HepG2 (cell line): ENCODE data around the gene PLXNB2. TPM values are rescaled to one million over a fixed set of nuclear protein-coding genes. Genes with fewer than 3 reads are reported as not detected.

Experiments
- ATAC-seq: fragments of 200-7000 bp; cut with Tn5 transposase; 3 replicates; pipeline ENCODE4 v1.9.1; 2020; ENCODE audit warnings: mild to moderate bottlenecking, moderate library complexity
- BruUV-seq: library from RNA; stranded (reverse); fragments of 400-500 nt; replicated peaks from 2 replicates; lab custom pipeline; 2021; lab: Mats Ljungman, UMichigan
- CTCF ChIA-PET: fragments of 300-600 bp; formaldehyde crosslinking; extraction: SDS; loops from one replicate; lab custom pipeline; 2021; ENCODE audit warnings: low total read pairs, inconsistent platforms, low intra/inter-chr PET ratio; lab: Yijun Ruan, JAX
- POLR2A ChIA-PET: fragments of 350-600 bp; sonication (Branson Sonifier 250); formaldehyde crosslinking; loops from one replicate; lab custom pipeline; 2020; ENCODE audit warnings: antibody characterized with exemption, inconsistent platforms; lab: Yijun Ruan, JAX
- DNase-seq: peaks from one replicate; pipeline ENCODE4 v3.0.0-alpha.2; 2015; ENCODE audit warnings: low spot score
- FAIRE-seq: peaks from 3 replicates; lab custom pipeline; 2011; peaks lifted over from hg19 to GRCh38; lab: Jason Lieb, UNC
- H2AFZ ChIP-seq: one replicate; pipeline ENCODE4 v1.6.1; 2011; ENCODE audit warnings: low read length, inconsistent platforms
- H3K27ac ChIP-seq: fragments of 300-600 bp; 3 replicates; pipeline ENCODE4 v1.8.0; 2011; ENCODE audit warnings: mixed run types, mild to moderate bottlenecking, mixed read lengths, low read length, inconsistent platforms; ENCODE audit not compliant: insufficient read depth; ENCODE audit errors: extremely low read length
- H3K27me3 ChIP-seq, 2 experiments: fragments of 200-600 bp in 1 of 2; 2 replicates in 1 of 2; 3 replicates in 1 of 2; pipeline versions ENCODE4 v1.6.0 to v1.8.0; 2011; ENCODE audit warnings: low read length in 2 of 2, mild to moderate bottlenecking in 2 of 2, moderate library complexity in 2 of 2, inconsistent platforms in 1 of 2; ENCODE audit not compliant: insufficient read depth in 2 of 2, control insufficient read depth in 1 of 2
- H3K36me3 ChIP-seq, 2 experiments: fragments of 200-600 bp in 1 of 2; replicated peaks in 1 of 2; 2 replicates in 1 of 2; 3 replicates in 1 of 2; pipeline versions ENCODE4 v1.5.1 to v1.8.0; 2011; ENCODE audit warnings: low read length in 2 of 2, inconsistent platforms in 1 of 2; ENCODE audit not compliant: insufficient read depth in 2 of 2, control insufficient read depth in 1 of 2
- H3K4me1 ChIP-seq: 2 replicates; pipeline ENCODE4 v1.5.1; 2012; ENCODE audit warnings: low read length, inconsistent platforms; ENCODE audit not compliant: insufficient read depth
- H3K4me2 ChIP-seq: 2 replicates; pipeline ENCODE4 v1.6.0; 2011; ENCODE audit warnings: low read depth, low read length, inconsistent platforms
- H3K4me3 ChIP-seq, 3 experiments: fragments of 200-600 bp in 1 of 3; sonication (generic), shearing (Covaris generic) in 1 of 3; replicated peaks in 1 of 3; 2 replicates each; pipeline ENCODE4 v1.5.1; 2011 to 2016; ENCODE audit warnings: low read length in 3 of 3, inconsistent platforms in 2 of 3, low read depth in 2 of 3, mild to moderate bottlenecking in 2 of 3, control low read depth in 1 of 3, mixed read lengths in 1 of 3; ENCODE audit not compliant: insufficient read depth in 1 of 3
- H3K79me2 ChIP-seq: one replicate; pipeline ENCODE4 v1.6.1; 2011; ENCODE audit warnings: low read length, inconsistent platforms; ENCODE audit not compliant: insufficient read depth
- H3K9ac ChIP-seq: 2 replicates; pipeline ENCODE4 v1.6.0; 2011; ENCODE audit warnings: mild to moderate bottlenecking, low read depth, low read length, inconsistent platforms; ENCODE audit not compliant: insufficient read depth
- H3K9me3 ChIP-seq: 2 replicates; pipeline ENCODE4 v1.5.1; 2012; ENCODE audit warnings: mild to moderate bottlenecking, low read length
- H4K20me1 ChIP-seq: 2 replicates; pipeline ENCODE4 v1.6.0; 2011; ENCODE audit warnings: inconsistent platforms, mild to moderate bottlenecking, low read length, moderate library complexity; ENCODE audit not compliant: insufficient read depth
- ATF4 ChIP-seq, 2 experiments: fragments of 450-650 bp in 1 of 2; sonication (generic) in 1 of 2; formaldehyde crosslinking; IDR thresholded peaks; 2 replicates each; pipeline versions ENCODE4 v1.5.0 to v1.8.0; 2020 to 2022; ENCODE audit warnings: mild to moderate bottlenecking in 1 of 2, missing genetic modification reagents in 1 of 2
- BRF2 ChIP-seq: sonication (generic); formaldehyde crosslinking; IDR thresholded peaks from 2 replicates; pipeline ENCODE4 v1.8.1; 2022; ENCODE audit warnings: mild to moderate bottlenecking, missing genetic modification reagents
- CHCHD3 ChIP-seq: sonication (generic); formaldehyde crosslinking; IDR thresholded peaks from 2 replicates; pipeline ENCODE4 v1.8.0; 2022; ENCODE audit warnings: mild to moderate bottlenecking, missing genetic modification reagents, moderate library complexity
- DMAP1 ChIP-seq: IDR thresholded peaks from 2 replicates; pipeline ENCODE4 v1.6.1; 2016
- ETS1 ChIP-seq: sonication (generic); formaldehyde crosslinking; IDR thresholded peaks from 2 replicates; pipeline ENCODE4 v1.4.0; 2020; ENCODE audit warnings: missing genetic modification reagents
- FIP1L1 ChIP-seq: fragments of 200-400 bp; formaldehyde crosslinking; IDR thresholded peaks from 2 replicates; pipeline ENCODE4 v1.6.1; 2018; ENCODE audit warnings: low read depth, mild to moderate bottlenecking, low read length, moderate library complexity, borderline replicate concordance; ENCODE audit not compliant: insufficient read depth
- FOXC1 ChIP-seq: sonication (generic); formaldehyde crosslinking; IDR thresholded peaks from 2 replicates; pipeline ENCODE4 v1.8.0; 2022; ENCODE audit warnings: mild to moderate bottlenecking, missing genetic modification reagents, borderline replicate concordance
- HES4 ChIP-seq: sonication (generic); formaldehyde crosslinking; IDR thresholded peaks from 2 replicates; pipeline ENCODE4 v1.9.0; 2021; ENCODE audit warnings: mild to moderate bottlenecking, missing genetic modification reagents, borderline replicate concordance
- NFATC3 ChIP-seq: sonication (generic); formaldehyde crosslinking; IDR thresholded peaks from 2 replicates; pipeline ENCODE4 v1.5.1; 2020; ENCODE audit warnings: mild to moderate bottlenecking, missing genetic modification reagents
- NONO ChIP-seq, 2 experiments: fragments of 450-650 bp in 1 of 2; sonication (generic) in 1 of 2; formaldehyde crosslinking in 1 of 2; IDR thresholded peaks in 1 of 2; conservative IDR thresholded peaks in 1 of 2; 2 replicates each; pipeline versions ENCODE4 v1.6.1 to v1.8.0; 2017 to 2022; ENCODE audit warnings: mild to moderate bottlenecking in 1 of 2, missing genetic modification reagents in 1 of 2, moderate library complexity in 1 of 2
- SMC3 ChIP-seq: IDR thresholded peaks from 2 replicates; pipeline ENCODE4 v1.6.1; 2011; ENCODE audit warnings: low read length, improper control_type of control experiment
- SRY ChIP-seq: sonication (generic); formaldehyde crosslinking; IDR thresholded peaks from 2 replicates; pipeline ENCODE4 v1.8.0; 2022; ENCODE audit warnings: mild to moderate bottlenecking, missing genetic modification reagents
- TCF7L2 ChIP-seq: IDR thresholded peaks from 2 replicates; pipeline ENCODE4 v1.6.1; 2011; ENCODE audit warnings: mild to moderate bottlenecking, low read depth, low read length, moderate library complexity
- XRCC5 ChIP-seq: fragments of 200-400 bp; formaldehyde crosslinking; optimal IDR thresholded peaks from 2 replicates; pipeline ENCODE3; 2017; ENCODE audit warnings: mild to moderate bottlenecking, low read length
- ZC3H13 ChIP-seq: sonication (generic); formaldehyde crosslinking; IDR thresholded peaks from 2 replicates; pipeline ENCODE4 v1.8.1; 2023; ENCODE audit warnings: mild to moderate bottlenecking, missing genetic modification reagents, moderate library complexity
- ZNF124 ChIP-seq: sonication (generic); formaldehyde crosslinking; IDR thresholded peaks from 2 replicates; pipeline ENCODE4 v1.4.0; 2020; ENCODE audit warnings: missing genetic modification reagents
- ZNF256 ChIP-seq: sonication (generic); formaldehyde crosslinking; conservative IDR thresholded peaks from 2 replicates; pipeline ENCODE4 v1.4.0; 2020; ENCODE audit warnings: missing genetic modification reagents
- ZNF3 ChIP-seq: IDR thresholded peaks from 2 replicates; pipeline ENCODE4 v1.7.0; 2017; ENCODE audit warnings: inconsistent platforms
- ZNF431 ChIP-seq: sonication (generic); formaldehyde crosslinking; IDR thresholded peaks from 2 replicates; pipeline ENCODE4 v1.9.0; 2022; ENCODE audit warnings: missing genetic modification reagents, low read depth, mild to moderate bottlenecking, borderline replicate concordance
- ZNF501 ChIP-seq: sonication (generic); formaldehyde crosslinking; IDR thresholded peaks from 2 replicates; pipeline ENCODE4 v1.5.1; 2020; ENCODE audit warnings: mild to moderate bottlenecking, moderate library complexity, missing genetic modification reagents
- ZNF709 ChIP-seq: sonication (generic); formaldehyde crosslinking; IDR thresholded peaks from 2 replicates; pipeline ENCODE4 v1.5.0; 2020; ENCODE audit warnings: mild to moderate bottlenecking, missing genetic modification reagents
- ZNF891 ChIP-seq: sonication (generic); formaldehyde crosslinking; IDR thresholded peaks from 2 replicates; pipeline ENCODE4 v1.5.0; 2020; ENCODE audit warnings: mild to moderate bottlenecking, missing genetic modification reagents
- WGBS: methylation state at CpG from one replicate; pipeline ENCODE4 v1.1.6; 2017; ENCODE audit warnings: low lambda C conversion rate; 5-methylcytosine and 5-hydroxymethylcytosine counted together
- in situ Hi-C: cut with HindIII; loops from 2 replicates; pipeline ENCODE4 v1.10.0; 2017; ENCODE audit warnings: low pct_unique_long_range_greater_than_20kb; ENCODE audit not compliant: extremely low pct_ligation_motif_present
- intact Hi-C: fragments of 100-400 bp; cut with micrococcal nuclease; formaldehyde crosslinking; loops from one replicate; pipeline ENCODE4 v1.10.0; 2022; ENCODE audit not compliant: unreplicated experiment
- polyA plus RNA-seq, 8 experiments: library from polyadenylated mRNA; depleted of rRNA in 3 of 8; stranded (reverse) in 7 of 8; unstranded in 1 of 8; fragments of >200 nt; fragmentation: Illumina TruSeq in 4 of 8; extraction: Trizol in 4 of 8; gene quantifications; 2 replicates each; pipeline versions ENCODE4 v1.2.1 to v1.2.3, GENCODE V29; 2011 to 2016; ENCODE audit warnings: low read depth in 4 of 8, missing spikeins in 1 of 8, mixed read lengths in 1 of 8; ENCODE audit not compliant: insufficient read depth in 1 of 8
- total RNA-seq, 5 experiments: library from RNA; depleted of rRNA; stranded (reverse); fragments of >200 nt; fragmentation: Illumina TruSeq; extraction: Trizol; gene quantifications; 2 replicates each; pipeline ENCODE4 v1.2.3, GENCODE V29; 2016; ENCODE audit warnings: low read depth in 1 of 5

The PLXNB2 gene
- total and polyA plus RNA-seq, 2 of the 13 experiments (the other 11 are each of a cell fraction or from before 2014, with no cell fraction given) = 32.6 to 68.9 TPM

DNA sequence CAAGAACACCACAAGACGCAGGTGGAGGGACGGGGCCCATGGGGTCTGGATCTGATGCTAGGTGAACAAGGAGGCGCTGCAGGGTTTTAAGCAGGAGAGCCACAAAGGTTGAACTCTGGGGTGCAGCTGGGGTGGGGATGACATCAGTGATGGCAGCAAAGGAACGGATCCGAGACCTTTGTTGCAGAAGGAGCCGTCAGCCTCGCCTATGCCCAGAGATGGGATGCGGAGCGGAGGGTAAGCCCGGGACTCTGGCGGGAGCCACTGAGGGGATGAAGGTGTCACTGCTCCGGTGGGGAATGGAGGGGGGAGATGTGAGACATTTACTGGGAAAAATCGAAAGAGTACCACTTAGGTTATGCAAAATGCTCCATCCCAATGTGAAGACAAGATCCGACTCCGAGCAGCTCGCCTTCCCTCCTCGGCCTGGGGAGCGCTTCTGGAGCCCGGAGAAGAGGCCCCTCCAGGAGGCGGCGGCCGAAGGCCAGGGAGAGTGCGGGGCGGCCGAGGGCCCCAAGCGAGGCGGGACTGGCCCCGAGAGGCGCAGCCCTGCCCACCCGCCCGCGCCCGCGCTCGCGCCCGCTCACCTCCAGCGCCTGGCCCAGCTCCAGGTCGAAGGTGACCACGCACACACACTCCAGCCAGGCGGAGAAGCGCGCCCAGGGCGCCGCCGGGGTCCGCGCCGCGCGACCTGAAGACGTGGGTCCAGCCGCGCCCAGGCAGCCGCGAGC lies 18.9 kb upstream of the PLXNB2 start:
- no peaks in the 10 kb centered on the region for H3K79me2 ChIP-seq
- FAIRE-seq = no peak
- H3K9me3 ChIP-seq = no peaks in the 10 kb centered on the region
- CTCF ChIA-PET = interaction anchor here (1.0 to 4.7 kb wide), 8 partner anchors 15 to 74 kb away, joined by 3 to 133 read pairs (median 7); partner anchors contain the start of gene PPP6R2
- in situ Hi-C loops (loop anchor here (5.0 kb wide), 1 partner anchor 49 kb away; no protein-coding TSS in a partner anchor), intact Hi-C loops (loop anchor here (5.0 kb wide), 1 partner anchor 34 kb away; no protein-coding TSS in a partner anchor)
- H3K27me3 ChIP-seq = no peaks in the 10 kb centered on the region; a peak in 1 of 5 replicates
- H4K20me1 ChIP-seq = no peaks in the 10 kb centered on the region
- peaks cover 69% of the 10 kb centered on the region for H3K4me1 ChIP-seq
- no peak for DNase-seq
- peak overlapping the region; percentile 65 to 83 (median 81); a peak in 5 of 6 replicates for H3K4me3 ChIP-seq
- H3K27ac ChIP-seq = no peak overlapping the region
- no TSS peak for BruUV-seq
- H3K4me2 ChIP-seq = peak overlapping the region; percentile 98
- H2AFZ ChIP-seq = no peak overlapping the region
- H3K36me3 ChIP-seq = no peaks in the 10 kb centered on the region
- ATAC-seq = peak; percentile 24; the same call in 1 of the 3 replicates
- peak overlapping the region; percentile 63 for H3K9ac ChIP-seq
- POLR2A ChIA-PET = interaction anchor here (0.5 to 6.3 kb wide), 8 partner anchors 15 to 199 kb away, joined by 3 to 38 read pairs (median 4); partner anchors contain the start of genes HDAC10 and SCO2
- 37% methylated on average over 15 of the region's 56 CpGs for WGBS
- TF ChIP-seq ZNF124 (CRISPR knock-in tag) = no peak
- no peak for TF ChIP-seq NFATC3 (CRISPR knock-in tag)
- TF ChIP-seq ETS1 = no peak
- no peak for TF ChIP-seq FIP1L1
- TF ChIP-seq ZNF709 (CRISPR knock-in tag) = no peak
- no peak for TF ChIP-seq ZC3H13 (CRISPR knock-in tag)
- no peak for TF ChIP-seq ZNF501 (CRISPR knock-in tag)
- TF ChIP-seq ZNF891 (CRISPR knock-in tag) = no peak
- TF ChIP-seq ZNF3 (CRISPR knock-in tag) = no peak
- TF ChIP-seq FOXC1 (CRISPR knock-in tag) = no peak
- no peak for TF ChIP-seq TCF7L2
- TF ChIP-seq BRF2 (CRISPR knock-in tag) = 0 out of 2 replicates have a peak, but pooled peaks have one; percentile 48
- no peak for TF ChIP-seq ZNF256 (CRISPR knock-in tag)
- TF ChIP-seq DMAP1 (CRISPR knock-in tag) = no peak
- TF ChIP-seq SRY (CRISPR knock-in tag) = 0 out of 2 replicates have a peak, but pooled peaks have one; percentile 16
- TF ChIP-seq CHCHD3 (CRISPR knock-in tag) = no peak
- TF ChIP-seq XRCC5 = no peak
- TF ChIP-seq ZNF431 = no peak
- TF ChIP-seq NONO (IDR thresholded peaks at IDR 0.05) = no peak
- TF ChIP-seq NONO (CRISPR knock-in tag; conservative IDR thresholded peaks at IDR 0.05) = no peak
- TF ChIP-seq SMC3 = no peak
- TF ChIP-seq ATF4 (CRISPR knock-in tag; IDR thresholded peaks at IDR 0.05) = no peak
- 0 out of 2 replicates have a peak, but pooled peaks have one; percentile 1 for TF ChIP-seq HES4 (CRISPR knock-in tag)
